ENCODE data around the gene PRICKLE2. TPM values are rescaled to one million over a fixed set of nuclear protein-coding genes. Genes with fewer than 3 reads are reported as not detected.

PRICKLE2 gene
- total RNA-seq, 1 experiment from 2014 or later: 0.26 TPM

DNA sequence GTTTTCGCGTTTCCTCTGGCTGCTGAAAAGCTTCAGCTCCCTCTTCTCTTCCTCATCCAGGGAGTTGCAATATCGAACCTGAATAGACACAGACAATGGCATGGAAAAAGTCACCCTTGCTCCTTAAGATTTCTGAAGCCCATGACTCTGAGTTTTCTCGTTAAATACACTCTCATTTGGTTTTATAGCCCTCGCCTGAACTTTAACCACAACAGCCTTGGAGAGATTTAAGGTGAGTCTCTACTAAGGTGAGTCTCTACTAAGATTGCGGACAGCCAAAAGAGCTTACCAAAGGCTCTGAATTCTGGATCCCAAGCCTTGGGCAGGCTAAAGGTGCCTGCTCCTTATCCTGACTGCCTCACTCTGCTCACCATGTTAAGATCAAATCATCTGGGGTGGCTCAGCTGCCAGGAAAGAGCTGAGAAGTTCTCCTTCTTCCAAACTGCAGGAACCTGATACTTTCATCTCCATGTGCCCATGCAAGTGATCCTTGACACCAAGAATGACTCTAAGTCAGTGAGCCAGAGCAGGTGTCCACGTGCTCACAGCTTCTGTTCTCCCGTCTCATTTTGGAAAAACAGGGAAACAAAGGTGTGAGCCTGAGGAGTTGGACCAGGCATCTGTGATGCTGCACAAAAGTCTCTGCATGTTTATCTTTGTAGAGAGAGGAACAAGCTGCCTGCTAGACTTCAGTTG lies 65.1 kb downstream of the PRICKLE2 start:
- H3K27ac ChIP-seq (ENCODE audit: low read length): no peak overlapping the region

GRCh38 chr3:64158334-64158733 lies 66.9 kb downstream of the PRICKLE2 start:
- Histone ChIP-seq H3K27me3 (ENCODE audit: control insufficient read depth, insufficient read depth, low read length) (no peaks in the 10 kb centered on the region), H3K4me3 (ENCODE audit: low read depth in 2 of 2, low read length in 2 of 2) (no peak overlapping the region), H3K9me3 (ENCODE audit: control insufficient read depth, insufficient read depth, low read depth, low read length) (no peaks in the 10 kb centered on the region), H3K27ac (ENCODE audit: low read length) (no peak overlapping the region), H3K36me3 (ENCODE audit: control insufficient read depth, insufficient read depth, low read length) (no peaks in the 10 kb centered on the region), H3K4me1 (ENCODE audit: control insufficient read depth, insufficient read depth, low read length) (no peaks in the 10 kb centered on the region)
- POLR2A ChIA-PET: no interaction called here
- in situ Hi-C loops (cut with HindIII; ENCODE audit: low pct_unique_long_range_greater_than_20kb, low sequenced_read_pairs) (no loop called here), intact Hi-C loops (cut with micrococcal nuclease; ENCODE audit: unreplicated experiment) (no loop called here)
- CTCF ChIA-PET: no interaction called here
- TF ChIP-seq POLR2AphosphoS5 (IDR thresholded peaks at IDR 0.05; ENCODE audit: low read depth, low read length): no peak
- TF ChIP-seq TCF7L2 (IDR thresholded peaks at IDR 0.05; ENCODE audit: low read depth, low read length): no peak
- TF ChIP-seq, protein P1, sequence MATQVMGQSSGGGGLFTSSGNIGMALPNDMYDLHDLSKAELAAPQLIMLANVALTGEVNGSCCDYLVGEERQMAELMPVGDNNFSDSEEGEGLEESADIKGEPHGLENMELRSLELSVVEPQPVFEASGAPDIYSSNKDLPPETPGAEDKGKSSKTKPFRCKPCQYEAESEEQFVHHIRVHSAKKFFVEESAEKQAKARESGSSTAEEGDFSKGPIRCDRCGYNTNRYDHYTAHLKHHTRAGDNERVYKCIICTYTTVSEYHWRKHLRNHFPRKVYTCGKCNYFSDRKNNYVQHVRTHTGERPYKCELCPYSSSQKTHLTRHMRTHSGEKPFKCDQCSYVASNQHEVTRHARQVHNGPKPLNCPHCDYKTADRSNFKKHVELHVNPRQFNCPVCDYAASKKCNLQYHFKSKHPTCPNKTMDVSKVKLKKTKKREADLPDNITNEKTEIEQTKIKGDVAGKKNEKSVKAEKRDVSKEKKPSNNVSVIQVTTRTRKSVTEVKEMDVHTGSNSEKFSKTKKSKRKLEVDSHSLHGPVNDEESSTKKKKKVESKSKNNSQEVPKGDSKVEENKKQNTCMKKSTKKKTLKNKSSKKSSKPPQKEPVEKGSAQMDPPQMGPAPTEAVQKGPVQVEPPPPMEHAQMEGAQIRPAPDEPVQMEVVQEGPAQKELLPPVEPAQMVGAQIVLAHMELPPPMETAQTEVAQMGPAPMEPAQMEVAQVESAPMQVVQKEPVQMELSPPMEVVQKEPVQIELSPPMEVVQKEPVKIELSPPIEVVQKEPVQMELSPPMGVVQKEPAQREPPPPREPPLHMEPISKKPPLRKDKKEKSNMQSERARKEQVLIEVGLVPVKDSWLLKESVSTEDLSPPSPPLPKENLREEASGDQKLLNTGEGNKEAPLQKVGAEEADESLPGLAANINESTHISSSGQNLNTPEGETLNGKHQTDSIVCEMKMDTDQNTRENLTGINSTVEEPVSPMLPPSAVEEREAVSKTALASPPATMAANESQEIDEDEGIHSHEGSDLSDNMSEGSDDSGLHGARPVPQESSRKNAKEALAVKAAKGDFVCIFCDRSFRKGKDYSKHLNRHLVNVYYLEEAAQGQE (IDR thresholded peaks at IDR 0.05; ENCODE audit: insufficient read depth in 1 of 2, low read depth in 2 of 2, low read length in 1 of 2): no peak
- no peak for TF ChIP-seq SIN3A (IDR thresholded peaks at IDR 0.05; ENCODE audit: borderline replicate concordance, insufficient read depth, low read depth, low read length)
- BruUV-seq (replicated peaks): no TSS peak
- ATAC-seq (no peak), DNase-seq (ENCODE audit: low read depth, low spot score) (no peak)

More for the DNA sequence above, 65.1 kb downstream of the PRICKLE2 start:
- Histone ChIP-seq H3K4me3 (ENCODE audit: low read depth in 2 of 2, low read length in 2 of 2) (no peak overlapping the region), H3K9me3 (ENCODE audit: control insufficient read depth, insufficient read depth, low read depth, low read length) (no peaks in the 10 kb centered on the region), H3K27me3 (ENCODE audit: control insufficient read depth, insufficient read depth, low read length) (no peaks in the 10 kb centered on the region), H3K36me3 (ENCODE audit: control insufficient read depth, insufficient read depth, low read length) (no peaks in the 10 kb centered on the region), H3K4me1 (ENCODE audit: control insufficient read depth, insufficient read depth, low read length) (no peaks in the 10 kb centered on the region)
- no TSS peak for BruUV-seq (replicated peaks)
- POLR2A ChIA-PET: no interaction called here
- intact Hi-C loops (cut with micrococcal nuclease; ENCODE audit: unreplicated experiment): no loop called here
- DNase-seq (ENCODE audit: low read depth, low spot score): no peak
- no peak for ATAC-seq
- no peak for TF ChIP-seq POLR2AphosphoS5 (IDR thresholded peaks at IDR 0.05; ENCODE audit: low read depth, low read length)
- TF ChIP-seq, protein P1 (IDR thresholded peaks at IDR 0.05; ENCODE audit: insufficient read depth in 1 of 2, low read depth in 2 of 2, low read length in 1 of 2): no peak
- no peak for TF ChIP-seq SIN3A (IDR thresholded peaks at IDR 0.05; ENCODE audit: borderline replicate concordance, insufficient read depth, low read depth, low read length)
- no peak for TF ChIP-seq TCF7L2 (IDR thresholded peaks at IDR 0.05; ENCODE audit: low read depth, low read length)
- TF ChIP-seq, protein P2, sequence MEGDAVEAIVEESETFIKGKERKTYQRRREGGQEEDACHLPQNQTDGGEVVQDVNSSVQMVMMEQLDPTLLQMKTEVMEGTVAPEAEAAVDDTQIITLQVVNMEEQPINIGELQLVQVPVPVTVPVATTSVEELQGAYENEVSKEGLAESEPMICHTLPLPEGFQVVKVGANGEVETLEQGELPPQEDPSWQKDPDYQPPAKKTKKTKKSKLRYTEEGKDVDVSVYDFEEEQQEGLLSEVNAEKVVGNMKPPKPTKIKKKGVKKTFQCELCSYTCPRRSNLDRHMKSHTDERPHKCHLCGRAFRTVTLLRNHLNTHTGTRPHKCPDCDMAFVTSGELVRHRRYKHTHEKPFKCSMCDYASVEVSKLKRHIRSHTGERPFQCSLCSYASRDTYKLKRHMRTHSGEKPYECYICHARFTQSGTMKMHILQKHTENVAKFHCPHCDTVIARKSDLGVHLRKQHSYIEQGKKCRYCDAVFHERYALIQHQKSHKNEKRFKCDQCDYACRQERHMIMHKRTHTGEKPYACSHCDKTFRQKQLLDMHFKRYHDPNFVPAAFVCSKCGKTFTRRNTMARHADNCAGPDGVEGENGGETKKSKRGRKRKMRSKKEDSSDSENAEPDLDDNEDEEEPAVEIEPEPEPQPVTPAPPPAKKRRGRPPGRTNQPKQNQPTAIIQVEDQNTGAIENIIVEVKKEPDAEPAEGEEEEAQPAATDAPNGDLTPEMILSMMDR (IDR thresholded peaks at IDR 0.05): no peak
- in situ Hi-C loops (cut with HindIII; ENCODE audit: low pct_unique_long_range_greater_than_20kb, low sequenced_read_pairs): no loop called here
- CTCF ChIA-PET: no interaction called here
